AG10803 (cell line): ENCODE measurements around the gene VAPA.

Source experiments
- DNase-seq: peaks from one replicate; pipeline ENCODE4 v3.0.0; 2010; ENCODE audit warnings: low read depth
- H3K4me3 ChIP-seq: 2 replicates; pipeline ENCODE4 v1.5.1; 2011; ENCODE audit warnings: mild to moderate bottlenecking, low read length, control low read depth
- TF ChIP-seq, protein P1 (sequence below): conservative IDR thresholded peaks from 2 replicates; pipeline ENCODE4 v1.5.1; 2011; ENCODE audit warnings: mild to moderate bottlenecking, low read length, control low read depth, inconsistent platforms

Gene VAPA

DNA sequence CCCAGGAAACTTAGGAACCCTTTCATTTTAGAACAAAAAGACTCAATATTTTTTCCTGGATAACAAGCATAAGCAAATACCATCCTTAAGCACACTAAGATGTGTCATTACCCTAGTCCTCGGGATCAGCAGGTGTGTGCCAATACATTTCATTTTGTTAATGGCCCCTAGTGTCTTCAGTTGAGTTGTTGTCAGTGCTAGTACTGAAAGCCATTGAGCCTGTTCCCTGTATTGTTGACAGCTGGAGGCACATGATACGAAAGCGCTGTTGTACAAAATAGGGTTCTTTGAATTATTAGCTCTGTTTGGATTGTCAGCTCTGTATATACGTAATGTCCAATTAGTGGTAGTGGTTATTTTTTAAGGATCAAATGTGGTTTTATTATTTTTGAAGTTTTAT lies 29.5 kb downstream of the VAPA start:
- TF ChIP-seq, protein P1, sequence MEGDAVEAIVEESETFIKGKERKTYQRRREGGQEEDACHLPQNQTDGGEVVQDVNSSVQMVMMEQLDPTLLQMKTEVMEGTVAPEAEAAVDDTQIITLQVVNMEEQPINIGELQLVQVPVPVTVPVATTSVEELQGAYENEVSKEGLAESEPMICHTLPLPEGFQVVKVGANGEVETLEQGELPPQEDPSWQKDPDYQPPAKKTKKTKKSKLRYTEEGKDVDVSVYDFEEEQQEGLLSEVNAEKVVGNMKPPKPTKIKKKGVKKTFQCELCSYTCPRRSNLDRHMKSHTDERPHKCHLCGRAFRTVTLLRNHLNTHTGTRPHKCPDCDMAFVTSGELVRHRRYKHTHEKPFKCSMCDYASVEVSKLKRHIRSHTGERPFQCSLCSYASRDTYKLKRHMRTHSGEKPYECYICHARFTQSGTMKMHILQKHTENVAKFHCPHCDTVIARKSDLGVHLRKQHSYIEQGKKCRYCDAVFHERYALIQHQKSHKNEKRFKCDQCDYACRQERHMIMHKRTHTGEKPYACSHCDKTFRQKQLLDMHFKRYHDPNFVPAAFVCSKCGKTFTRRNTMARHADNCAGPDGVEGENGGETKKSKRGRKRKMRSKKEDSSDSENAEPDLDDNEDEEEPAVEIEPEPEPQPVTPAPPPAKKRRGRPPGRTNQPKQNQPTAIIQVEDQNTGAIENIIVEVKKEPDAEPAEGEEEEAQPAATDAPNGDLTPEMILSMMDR, result no peak
- no peak overlapping the region for H3K4me3 ChIP-seq
- no peak for DNase-seq

DNA sequence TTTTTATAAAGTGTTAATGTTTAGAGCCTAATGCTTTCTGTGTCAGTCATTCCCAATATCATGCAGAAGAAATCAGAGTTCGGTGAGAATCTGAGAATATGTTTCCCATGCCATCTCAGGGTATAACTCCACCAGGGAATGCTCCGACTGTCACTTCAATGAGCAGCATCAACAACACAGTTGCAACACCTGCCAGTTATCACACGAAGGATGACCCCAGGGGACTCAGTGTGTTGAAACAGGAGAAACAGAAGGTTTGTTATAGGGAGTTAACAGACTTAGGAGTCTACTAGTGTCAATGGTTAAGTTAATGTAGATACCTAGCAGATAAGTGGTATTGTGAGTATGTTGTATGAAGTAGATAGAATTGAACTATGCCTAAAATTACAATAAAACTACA lies 31.0 kb downstream of the VAPA start:
- no peak for DNase-seq
- TF ChIP-seq, protein P1, result no peak
- no peak overlapping the region for H3K4me3 ChIP-seq

DNA sequence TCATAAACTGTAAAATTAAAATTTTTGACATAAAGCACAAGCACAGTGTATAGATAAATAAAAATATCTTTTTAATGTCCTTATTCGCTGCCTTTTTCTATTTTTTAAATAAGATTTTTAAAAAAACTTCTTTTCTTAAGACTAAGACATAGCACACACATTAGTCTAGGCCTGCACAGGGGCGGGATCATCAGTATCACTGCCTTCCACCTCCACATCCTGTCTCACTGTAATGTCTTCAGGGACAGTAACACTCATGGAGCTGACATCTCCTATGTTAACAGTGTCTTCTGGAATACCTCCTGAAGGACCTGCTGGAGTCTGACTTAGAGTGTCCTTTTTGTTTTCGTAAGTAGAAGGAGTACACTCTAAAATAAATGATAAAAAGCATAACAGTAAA lies 33.0 kb downstream of the VAPA start:
- TF ChIP-seq, protein P1, result no peak
- H3K4me3 ChIP-seq, result no peak overlapping the region

DNA sequence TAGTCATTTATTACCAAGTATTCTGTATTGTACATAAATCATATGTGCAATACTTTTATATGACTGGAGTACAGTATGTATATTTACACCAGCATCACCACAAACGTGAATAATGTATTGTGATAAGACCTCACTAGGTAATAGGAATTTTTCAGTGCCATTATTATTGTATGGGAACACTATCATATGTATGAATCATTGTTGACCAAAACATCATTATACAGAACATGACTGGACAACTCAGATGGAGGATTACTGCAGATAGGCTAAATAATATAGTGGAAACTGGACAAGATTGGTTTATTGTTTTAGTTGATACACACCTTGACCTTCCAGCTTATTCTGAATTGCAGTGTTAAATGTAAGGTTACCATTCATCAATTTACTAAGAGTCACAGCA lies 33.4 kb downstream of the VAPA start:
- TF ChIP-seq, protein P1, result no peak
- DNase-seq, result no peak
- no peak overlapping the region for H3K4me3 ChIP-seq

More for the DNA sequence above, 33.0 kb downstream of the VAPA start:
- DNase-seq, result no peak

DNA sequence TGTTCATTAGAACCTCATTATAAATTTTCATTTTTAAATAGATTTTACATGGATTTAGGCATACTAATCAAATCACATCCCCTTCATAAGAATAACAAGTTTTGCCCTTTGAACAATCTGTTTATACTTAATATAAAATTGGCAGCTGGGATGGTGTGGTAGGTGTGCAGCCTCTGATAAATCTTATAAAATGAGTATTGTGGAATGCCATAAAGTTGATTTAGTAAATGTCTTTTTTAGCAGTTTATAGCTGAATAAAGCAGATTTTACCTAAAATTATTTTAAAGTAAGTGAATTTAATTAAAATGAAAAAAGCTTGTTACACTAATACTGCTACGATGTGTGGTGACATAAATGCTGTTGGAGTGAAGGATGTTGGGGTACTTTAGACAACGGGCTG lies 35.5 kb downstream of the VAPA start:
- no peak for DNase-seq
- no peak overlapping the region for H3K4me3 ChIP-seq
- TF ChIP-seq, protein P1, result no peak

DNA sequence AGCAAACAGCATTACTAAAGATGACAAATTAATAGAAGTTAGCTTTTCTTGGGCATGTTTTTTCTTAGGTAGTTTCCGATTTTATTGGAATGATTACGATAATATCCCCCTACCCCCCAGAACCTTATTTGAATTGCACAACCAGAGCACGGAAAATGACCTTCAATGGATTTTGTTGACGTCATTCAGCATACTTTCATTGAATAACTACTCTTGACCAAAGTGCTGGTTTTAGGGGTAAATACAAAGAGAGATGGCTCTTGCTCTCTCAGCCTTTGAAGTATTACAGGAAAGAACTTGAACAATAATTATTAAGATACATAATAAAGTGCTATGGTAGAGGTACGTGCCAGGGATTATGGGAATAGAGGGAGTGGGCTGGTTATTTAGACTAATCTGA lies 36.0 kb downstream of the VAPA start:
- no peak for DNase-seq
- TF ChIP-seq, protein P1, result no peak
- H3K4me3 ChIP-seq, result no peak overlapping the region

DNA sequence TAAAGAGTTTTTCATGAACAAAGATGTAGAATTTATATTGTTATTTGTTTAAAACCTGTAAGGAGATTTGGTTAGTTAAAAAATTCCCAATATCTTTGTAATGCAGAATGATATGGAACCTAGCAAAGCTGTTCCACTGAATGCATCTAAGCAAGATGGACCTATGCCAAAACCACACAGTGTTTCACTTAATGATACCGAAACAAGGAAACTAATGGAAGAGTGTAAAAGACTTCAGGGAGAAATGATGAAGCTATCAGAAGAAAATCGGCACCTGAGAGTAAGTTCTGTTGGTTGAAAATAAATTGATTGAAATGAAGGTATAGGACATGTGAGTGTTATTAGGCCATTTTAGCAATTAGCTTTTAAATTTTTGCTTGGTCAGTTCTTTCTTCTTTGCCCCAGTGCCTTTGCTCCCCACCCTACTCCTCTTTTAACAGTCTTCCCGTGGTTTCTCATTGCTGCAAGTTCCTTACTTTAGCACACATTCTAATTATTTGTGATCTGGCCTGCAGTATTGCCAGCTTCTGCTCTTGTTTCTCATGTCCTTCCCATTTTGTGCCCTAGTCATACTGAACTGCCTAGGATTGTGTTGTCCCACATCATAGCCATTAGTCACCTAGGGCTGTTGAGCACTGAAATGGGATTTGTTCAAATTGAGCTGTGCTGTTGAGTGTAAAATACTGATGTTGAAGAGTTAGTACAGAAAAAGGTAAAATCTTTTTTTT lies 36.6 kb downstream of the VAPA start:
- H3K4me3 ChIP-seq, result no peak overlapping the region
- TF ChIP-seq, protein P1, result no peak
- peak; percentile 37 for DNase-seq
